Glomerular visceral epithelial cell (primary cell): Measurements from ENCODE around the gene EWSR1.
A peak's percentile ranks its signal among the peaks of the same experiment; 100 is the strongest.
"Not testable (repeated sequence)": the region's sequence is repeated elsewhere in the genome, so short reads cannot be mapped to it uniquely, and the experiment has no call there.

Experiments used
- DNase-seq: peaks from one replicate; pipeline ENCODE4 v3.0.0-alpha.2; 2016; ENCODE audit errors: extremely low spot score

EWSR1 gene, protein sequence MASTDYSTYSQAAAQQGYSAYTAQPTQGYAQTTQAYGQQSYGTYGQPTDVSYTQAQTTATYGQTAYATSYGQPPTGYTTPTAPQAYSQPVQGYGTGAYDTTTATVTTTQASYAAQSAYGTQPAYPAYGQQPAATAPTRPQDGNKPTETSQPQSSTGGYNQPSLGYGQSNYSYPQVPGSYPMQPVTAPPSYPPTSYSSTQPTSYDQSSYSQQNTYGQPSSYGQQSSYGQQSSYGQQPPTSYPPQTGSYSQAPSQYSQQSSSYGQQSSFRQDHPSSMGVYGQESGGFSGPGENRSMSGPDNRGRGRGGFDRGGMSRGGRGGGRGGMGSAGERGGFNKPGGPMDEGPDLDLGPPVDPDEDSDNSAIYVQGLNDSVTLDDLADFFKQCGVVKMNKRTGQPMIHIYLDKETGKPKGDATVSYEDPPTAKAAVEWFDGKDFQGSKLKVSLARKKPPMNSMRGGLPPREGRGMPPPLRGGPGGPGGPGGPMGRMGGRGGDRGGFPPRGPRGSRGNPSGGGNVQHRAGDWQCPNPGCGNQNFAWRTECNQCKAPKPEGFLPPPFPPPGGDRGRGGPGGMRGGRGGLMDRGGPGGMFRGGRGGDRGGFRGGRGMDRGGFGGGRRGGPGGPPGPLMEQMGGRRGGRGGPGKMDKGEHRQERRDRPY

DNA sequence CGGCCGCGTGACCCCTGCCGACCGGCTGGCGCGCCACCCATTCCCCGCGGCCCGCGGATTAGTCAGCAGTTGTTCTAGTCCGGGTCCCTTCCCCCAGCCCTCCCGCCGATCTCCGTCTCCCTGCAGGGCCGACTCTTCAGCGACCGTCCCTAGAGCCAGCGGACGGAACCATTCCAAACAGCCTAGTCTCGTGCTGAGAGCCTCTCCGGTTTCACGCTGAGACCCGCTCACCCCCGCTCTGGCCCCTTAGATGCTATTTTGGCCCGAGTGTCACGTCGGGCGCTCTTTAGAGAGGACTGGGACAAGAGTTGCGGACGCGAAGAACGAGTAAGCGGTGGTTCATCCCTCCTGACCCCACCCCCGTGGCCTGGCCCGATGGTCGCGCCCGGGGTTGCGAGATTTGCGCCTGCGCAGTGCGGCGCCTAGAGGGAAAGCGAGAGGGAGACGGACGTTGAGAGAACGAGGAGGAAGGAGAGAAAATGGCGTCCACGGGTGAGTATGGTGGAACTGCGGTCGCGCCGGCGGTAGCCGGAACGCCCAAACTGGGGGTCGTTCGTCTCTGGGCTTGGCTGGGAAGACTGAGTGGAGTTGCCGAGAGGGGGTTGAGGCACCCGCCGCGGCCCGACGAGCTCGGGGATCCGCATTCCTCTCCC is at the start of gene EWSR1, which contains the start of gene RHBDD3:
TSS of gene EWSR1 (plus strand) at position 411 of the 653 bp plus-strand sequence. CDS start at position 480, 69 bp downstream.
TSS of gene RHBDD3 (minus strand) at position 124 of the 653 bp plus-strand sequence. CDS start 2,355 bp downstream, outside the sequence.
- peak; percentile 94 for DNase-seq

DNA sequence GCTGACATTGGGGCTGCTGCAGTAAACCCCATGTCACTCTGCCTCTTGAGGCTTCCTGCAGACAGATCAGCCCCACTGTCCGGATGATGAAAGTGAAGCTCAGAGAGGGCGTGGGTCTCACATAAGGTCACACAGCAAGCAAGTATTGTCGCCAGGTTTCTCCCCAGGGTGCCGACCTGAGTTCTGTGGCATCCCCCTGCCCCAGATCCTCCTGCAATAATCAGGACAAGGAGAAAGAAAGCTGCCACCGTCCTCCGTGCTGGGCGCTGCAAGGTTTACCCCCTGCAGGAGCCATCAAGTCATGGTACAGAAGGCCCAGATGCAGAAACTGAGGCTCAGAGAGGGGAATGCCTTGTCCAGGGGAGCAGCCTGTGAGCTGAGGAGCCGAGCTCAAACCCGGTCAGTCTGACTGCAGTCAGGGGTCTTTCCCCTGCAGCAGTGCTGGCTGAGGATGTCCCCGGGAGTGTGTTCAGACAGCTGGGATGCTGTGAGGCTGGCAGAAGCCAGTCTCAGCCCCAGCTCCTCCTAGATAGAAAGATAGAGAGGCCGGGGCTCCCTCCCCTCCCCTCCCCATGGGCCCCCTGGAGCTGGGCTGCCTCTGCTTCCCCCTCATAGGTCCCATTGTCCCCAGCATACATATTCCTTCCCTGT is 49.2 kb upstream of the EWSR1 start:
- no peak for DNase-seq

DNA sequence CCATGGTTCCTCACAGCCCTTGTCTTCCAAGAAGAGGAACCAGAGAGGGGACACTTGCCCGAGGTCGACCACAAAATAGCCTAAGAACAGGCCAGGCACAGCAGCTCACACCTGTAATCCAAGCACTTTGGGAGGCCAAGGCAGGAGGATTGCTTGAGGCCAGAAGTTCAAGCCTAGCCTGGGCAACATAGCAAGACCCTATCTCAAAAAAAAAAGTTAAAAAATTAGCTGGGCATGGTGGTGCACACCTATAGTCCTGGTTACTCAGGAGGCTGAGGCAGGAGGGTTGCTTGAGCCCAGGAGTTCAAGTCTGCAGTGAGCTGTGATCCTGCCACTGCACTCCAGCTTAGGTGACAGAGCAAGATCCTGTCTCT is 48.7 kb upstream of the EWSR1 start:
- not testable (repeated sequence) for DNase-seq

DNA sequence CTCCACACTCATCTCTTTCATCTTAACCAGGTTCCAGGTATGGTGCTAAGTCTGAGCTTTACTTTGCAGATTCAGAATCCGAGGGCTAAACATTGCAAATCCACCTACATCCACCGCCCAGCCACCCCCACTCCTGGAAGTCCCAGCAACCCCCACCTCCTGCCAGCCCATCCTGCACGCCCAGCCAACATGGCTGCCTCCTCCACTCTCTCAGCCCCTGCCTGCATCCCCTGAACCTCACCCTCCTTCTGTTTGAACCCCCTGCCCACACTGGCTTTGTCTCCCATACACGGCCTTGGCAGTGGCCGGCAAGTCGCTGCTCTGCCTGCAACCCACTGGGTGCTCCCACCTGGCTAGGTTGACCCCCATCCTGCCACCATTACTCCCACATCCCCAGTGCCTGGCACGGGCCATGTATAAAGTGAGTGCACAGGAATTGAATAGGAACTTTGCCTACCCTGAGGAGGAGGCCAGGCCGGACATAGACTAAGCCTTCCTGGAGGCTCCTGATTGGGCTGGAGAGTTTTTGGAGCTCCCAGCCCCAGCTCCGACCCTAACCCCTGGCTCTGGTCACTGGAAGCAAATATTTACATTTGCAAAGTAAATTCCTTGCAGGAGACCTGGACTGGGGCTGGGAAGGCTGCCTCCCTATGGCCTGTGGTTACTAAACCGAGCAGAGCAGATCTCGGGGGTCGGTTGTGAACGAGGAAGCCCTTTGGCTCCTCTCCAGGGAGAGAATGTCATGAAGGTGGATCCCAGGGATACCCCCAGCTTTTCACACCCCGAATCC is 48.0 kb upstream of the EWSR1 start:
- DNase-seq: no peak

DNA sequence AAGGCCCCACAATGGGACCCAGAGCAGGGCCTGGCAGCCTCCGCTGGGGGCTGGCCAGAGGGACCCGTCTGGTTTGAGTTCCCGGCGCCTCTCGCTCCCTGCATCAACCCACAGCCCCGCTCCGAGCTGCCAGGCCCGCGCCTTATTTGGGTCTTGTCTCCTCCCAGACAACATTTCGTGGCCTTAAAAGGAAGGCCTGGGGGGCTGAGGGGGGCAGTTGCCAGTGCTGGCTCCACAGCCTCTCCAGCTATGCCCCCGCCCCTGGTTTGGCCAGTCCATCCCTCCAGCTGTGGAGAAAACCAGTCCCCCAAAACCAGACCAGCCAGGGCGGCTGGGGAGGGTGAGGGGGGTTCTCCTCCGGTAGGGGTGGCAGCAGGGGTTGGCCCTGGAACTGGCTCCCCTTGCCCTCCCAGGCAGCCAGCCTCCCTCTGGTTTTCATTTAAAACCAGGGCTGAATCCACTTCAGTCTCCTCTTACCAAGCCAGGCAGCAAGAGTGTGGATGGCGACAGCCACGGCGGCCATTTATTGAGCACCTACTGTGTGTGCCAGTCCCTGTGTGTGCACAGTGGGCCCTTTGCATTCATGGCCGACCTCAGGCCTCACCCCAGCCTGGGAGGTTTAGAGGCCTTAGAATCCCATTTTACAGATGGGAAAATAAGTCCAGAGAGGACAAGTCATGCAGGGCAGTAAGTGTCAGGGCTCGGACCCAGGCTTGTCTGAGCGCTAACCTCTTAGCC is 43.8 kb upstream of the EWSR1 start:
- DNase-seq: no peak

DNA sequence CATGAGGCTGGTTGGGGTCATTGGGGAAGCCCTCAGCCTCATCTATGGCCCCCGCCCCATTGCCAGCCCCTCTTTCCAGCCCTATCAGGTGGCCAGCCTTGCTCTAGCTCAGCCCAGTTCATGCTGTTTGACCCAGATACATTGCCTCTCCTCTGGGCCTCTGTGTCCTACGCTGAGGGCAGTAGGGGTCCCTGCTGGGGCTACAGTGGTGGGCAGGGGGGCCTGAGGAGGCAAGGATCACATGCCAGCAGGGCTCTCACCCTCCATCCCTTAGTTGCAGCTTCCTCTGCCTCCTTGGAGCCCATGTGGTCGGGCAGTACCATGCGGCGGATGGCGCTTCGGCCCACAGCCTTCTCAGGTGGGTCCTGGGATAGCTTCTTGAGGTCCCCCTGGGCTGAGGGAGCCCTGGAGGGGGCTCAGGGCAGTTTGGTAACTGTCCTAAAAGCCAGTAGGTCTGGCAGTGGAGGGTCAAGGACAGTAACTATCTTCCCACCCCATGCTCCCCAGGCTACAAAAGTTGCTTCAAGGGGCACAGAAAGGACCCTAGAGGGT is 43.1 kb upstream of the EWSR1 start:
- DNase-seq: no peak

DNA sequence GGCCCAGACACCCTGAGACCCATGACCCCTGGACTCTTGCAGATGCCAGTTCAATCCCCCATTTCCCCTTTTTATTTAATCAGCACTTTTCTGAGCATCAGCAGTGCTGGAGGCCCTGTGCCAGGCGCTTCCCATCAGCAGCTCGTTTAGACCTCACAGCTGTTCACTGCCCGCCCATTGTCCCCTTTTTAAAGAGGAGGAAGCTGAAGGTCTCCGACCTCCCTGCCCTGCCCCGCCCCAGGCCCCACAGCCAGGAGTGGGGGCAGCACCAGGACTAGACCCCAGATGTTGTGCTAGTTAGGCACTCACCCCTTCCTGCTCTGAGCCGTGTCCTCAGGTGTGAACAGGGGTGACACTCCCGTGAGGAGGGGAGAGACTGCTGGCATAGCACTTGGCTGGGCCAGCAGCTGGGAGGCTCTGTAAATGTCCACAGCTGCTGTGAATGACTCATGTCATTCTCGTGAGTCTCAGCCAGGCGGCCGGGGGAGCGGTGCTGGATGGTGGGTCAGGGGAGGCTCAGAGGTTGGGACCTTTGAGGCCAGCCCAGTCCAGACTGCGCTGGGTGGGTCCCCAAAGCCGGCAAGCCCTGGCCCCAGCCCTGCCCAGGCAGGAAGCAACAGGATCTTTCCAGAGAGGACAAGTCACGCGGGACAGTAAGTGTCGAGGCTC is 42.5 kb upstream of the EWSR1 start:
- DNase-seq: no peak

DNA sequence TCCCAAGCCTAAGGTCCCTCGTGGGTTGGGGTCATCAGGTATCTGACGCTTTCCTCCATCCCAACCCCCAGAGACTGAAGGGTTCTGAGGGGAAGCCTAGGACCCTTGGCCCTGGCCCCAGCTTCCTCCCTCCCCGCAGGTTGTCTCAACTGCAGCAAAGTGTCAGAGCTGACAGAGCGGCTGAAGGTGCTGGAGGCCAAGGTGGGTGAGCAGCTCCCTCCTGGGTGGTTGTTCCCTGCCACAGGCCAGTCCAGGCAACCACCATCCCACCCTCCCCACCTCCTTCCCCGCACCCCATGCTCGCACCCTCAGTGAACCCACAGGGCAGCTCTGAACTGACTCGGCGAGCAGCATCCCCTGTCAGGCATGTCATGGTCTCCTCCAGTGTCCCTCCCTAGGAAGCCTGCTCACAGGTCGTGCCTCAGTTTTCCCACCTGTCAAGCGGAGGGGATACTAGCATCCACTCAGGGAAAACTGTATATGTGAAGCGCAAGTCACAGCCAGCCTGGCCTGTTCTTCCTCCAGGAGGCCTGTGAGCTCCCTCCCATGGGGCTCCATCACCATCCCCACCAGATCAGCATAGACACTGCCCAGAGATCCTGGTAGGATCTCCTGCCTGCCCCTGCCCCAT is 41.6 kb upstream of the EWSR1 start:
- DNase-seq: no peak

DNA sequence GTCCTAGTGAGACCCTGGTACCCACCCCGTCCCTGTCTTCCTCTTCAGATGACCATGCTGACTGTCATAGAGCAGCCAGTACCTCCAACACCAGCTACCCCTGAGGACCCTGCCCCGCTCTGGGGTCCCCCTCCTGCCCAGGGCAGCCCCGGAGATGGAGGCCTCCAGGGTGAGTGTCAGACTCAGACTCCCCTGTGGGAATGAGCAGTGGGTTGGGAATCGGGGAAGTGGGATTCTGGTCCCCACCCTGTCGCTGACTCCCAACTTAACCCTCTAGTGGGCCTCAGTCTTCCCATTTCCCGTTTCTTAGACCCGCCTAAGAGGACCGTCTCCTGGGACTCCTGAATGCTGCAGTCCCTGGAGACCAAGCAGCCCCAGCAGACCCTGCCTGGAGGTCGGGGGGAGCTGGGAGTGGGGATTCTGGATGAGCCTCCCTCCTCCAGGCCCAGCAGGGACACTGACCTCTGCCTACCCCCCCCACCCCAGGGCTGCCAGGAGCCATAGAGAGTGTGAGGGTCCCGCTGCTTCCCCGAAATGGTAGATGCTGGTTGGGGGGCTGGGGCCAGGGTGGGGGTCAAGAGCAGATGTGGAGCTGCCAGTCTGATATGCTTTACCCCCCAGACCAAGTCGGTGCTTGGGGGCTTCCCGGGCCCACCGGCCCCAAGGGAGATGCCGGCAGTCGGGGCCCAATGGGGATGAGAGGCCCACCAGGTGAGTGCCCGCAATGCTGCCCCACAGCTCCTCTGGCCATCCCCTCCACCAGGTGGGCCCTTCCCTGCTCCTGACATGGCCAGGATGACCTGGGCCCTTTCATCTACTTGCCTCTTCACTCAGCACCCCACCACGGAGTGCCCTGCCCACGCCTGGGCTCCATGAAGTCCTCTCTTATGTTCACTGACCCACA is 36.8 kb upstream of the EWSR1 start:
- DNase-seq: no peak

DNA sequence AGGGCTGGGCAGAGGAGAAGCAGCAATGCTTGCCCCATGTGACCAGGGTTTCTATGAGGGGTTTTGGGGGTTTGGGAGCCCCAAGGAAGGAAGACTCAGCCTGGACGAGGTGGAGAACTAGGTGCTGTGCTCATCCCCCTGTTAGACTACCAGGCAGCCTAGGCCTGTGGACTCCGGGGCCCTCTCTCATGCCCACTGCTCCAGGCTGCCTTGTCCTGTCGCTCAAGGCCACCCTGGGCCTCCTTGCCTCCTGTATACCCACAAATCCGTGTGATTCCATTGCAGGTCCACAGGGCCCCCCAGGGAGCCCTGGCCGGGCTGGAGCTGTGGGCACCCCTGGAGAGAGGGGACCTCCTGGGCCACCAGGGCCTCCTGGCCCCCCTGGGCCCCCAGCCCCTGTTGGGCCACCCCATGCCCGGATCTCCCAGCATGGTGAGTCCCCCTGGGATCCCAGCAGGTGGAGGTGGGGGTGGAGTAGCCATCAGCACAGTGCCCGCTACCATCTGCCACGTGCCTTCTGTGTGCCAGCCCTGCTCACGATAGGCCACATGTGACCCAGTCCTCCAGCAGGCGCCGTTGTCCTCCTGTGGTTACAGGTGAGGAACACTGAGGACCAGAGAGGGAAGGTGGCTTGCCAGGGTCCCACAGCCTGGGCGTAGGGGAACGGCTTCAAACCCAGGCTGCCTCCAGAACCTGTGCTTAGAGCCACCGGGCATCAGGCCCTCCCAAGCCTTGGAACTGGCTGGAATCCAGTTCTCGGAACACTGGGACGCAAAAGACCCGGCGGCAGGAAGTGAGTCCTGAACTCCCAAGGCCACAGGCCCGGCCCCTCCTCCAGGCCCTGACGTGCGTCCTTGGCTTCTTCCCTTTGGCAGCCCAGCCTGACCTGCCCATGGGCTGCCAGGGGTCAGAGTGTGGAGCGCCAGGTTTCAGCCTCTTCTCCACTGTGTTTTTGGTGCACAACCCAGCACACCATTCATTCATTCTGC is 35.8 kb upstream of the EWSR1 start:
- DNase-seq: no peak

DNA sequence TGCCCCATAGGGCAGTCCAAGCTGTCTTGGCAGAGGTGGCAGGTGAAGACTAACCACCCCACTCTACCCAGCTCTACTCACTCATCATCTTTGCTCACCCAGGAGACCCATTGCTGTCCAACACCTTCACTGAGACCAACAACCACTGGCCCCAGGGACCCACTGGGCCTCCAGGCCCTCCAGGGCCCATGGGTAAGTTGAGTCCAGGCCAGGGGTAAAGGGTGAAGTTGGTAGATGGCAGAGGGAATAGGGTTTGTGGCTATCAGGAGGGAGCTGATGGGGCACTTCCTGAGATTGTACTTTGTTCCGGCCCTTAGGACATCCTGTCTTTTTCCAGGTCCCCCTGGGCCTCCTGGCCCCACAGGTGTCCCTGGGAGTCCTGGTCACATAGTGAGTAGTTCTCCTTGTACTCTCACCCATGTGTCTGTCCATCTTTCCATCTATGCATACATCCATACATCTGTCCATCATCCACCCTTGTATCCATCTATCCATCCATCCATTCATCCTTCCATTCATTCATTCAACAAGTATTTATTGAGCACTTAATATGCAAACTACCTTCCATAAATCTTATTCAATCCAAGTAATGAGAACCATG is 34.7 kb upstream of the EWSR1 start:
- DNase-seq: no peak

DNA sequence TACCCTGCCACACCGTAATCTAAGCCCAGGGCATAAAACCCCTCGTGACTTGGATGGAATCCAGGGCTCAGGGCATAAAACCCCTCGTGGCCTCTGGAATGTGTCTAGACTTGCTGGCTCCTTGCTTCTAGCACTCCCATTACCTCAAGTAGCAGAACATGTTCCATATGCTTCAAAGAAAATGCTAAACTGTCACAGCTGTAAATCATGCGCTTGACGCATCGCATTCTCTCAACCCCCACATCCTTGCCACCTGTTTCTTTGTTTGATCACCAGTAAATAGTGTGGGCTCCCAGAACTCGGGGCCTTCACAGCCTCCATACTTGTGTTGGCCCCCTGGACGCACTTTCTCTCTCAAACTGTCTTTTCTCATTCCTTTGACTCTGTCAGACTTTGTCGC is 27.6 kb upstream of the EWSR1 start:
- not testable (repeated sequence) for DNase-seq

DNA sequence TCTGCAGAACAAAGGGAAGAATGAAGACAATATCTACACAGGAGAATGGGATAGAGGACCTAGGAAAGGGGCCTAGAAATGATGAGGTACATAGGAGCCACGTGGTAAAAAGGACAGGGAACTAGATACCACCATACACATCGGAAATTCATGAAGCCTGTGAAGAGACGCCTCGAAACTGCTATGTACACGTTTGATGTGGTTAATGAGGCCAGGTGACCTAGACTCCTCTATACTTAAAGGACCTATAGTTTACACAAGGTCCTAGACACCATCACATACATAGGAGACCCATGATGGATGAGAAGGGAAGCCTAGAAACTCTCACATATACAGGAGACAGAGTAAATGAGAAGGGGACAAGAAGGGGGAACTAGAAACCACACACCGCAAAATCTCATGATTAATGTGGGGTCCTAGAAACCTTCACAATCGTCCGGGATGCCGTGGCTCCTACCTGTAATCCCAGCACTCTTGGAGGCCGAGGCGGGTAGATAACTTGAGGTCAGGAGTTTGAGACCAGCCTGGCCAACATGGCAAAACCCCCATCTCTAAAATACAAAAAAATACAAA is 24.1 kb upstream of the EWSR1 start:
- no peak for DNase-seq

DNA sequence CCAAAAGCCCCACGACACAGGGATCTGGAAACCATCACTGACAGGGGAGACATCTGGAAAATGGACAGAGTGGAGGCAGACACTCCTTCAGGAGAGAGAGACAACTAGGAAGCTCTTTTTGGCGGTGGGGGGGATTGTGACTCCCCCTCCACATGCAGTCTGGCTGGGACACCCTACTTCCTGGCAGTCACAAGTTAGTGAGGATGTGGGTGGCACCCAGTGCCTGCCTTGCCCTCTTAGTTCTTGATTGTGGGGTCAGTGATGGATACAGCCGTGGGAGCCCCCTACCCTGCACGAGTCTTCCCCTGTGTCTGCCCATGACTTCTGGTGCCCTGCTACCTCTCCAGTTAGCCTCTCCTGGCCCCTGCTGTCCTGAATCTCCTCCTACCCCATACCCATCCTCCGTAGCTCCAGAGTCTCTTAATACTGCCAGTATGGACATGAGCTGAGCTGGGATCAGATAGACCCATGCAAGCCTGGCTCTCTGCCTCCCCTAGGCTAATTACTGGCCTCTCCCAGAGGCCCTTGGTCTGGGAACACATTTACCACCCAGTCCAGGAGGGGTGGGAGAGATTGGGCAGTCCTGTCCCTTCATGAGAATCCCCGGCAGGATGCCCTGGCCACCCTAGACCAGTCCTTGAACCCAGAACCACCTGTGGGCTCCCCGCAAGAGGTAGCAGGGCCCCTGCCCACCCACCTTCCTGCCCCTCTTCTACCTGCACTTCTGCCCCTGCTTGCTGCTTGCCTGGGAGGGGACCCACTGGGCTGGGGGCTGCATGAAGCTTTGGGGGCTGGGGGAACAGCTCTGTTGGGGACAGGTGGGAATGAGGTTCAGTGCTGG is 23.1 kb upstream of the EWSR1 start:
- no peak for DNase-seq
